H9 (cell line): Measurements from ENCODE around the gene NKRF. TPM values are rescaled to one million over a fixed set of nuclear protein-coding genes. Genes with fewer than 3 reads are reported as not detected.

Experiments used
- DNase-seq: peaks from one replicate; pipeline ENCODE4 v3.0.0-alpha.2; 2017
- H2AFZ ChIP-seq: one replicate; pipeline ENCODE4 v1.6.1; 2013; ENCODE audit warnings: mild to moderate bottlenecking, low read length, control low read depth, moderate library complexity
- H2AK5ac ChIP-seq: 2 replicates; pipeline ENCODE4 v1.6.1; 2013; ENCODE audit warnings: low read length, control low read depth, mixed read lengths; ENCODE audit not compliant: insufficient read length
- H2BK120ac ChIP-seq: one replicate; pipeline ENCODE4 v1.6.1; 2013; ENCODE audit warnings: low read depth, mild to moderate bottlenecking, low read length, control low read depth, inconsistent platforms; ENCODE audit not compliant: poor library complexity, severe bottlenecking
- H2BK12ac ChIP-seq: 2 replicates; pipeline ENCODE4 v1.6.1; 2013; ENCODE audit warnings: low read length, control low read depth, mixed read lengths, low read depth; ENCODE audit not compliant: insufficient read length
- H2BK15ac ChIP-seq: 2 replicates; pipeline ENCODE4 v1.6.1; 2013; ENCODE audit warnings: low read depth, low read length, control low read depth
- H2BK20ac ChIP-seq: one replicate; pipeline ENCODE4 v1.6.1; 2013; ENCODE audit warnings: low read depth, mild to moderate bottlenecking, low read length, control low read depth, inconsistent platforms; ENCODE audit not compliant: poor library complexity, severe bottlenecking
- H2BK5ac ChIP-seq: 2 replicates; pipeline ENCODE4 v1.6.1; 2013; ENCODE audit warnings: low read length, control low read depth, mixed read lengths; ENCODE audit not compliant: insufficient read length
- H3K14ac ChIP-seq: 2 replicates; pipeline ENCODE4 v1.6.1; 2013; ENCODE audit warnings: low read length, control low read depth; ENCODE audit not compliant: insufficient read depth
- H3K18ac ChIP-seq: 2 replicates; pipeline ENCODE4 v1.6.1; 2013; ENCODE audit warnings: low read depth, mild to moderate bottlenecking, mixed read lengths, low read length, control low read depth; ENCODE audit not compliant: insufficient read length
- H3K23ac ChIP-seq: 2 replicates; pipeline ENCODE4 v1.6.1; 2013; ENCODE audit warnings: low read length, control low read depth, mixed read lengths, low read depth; ENCODE audit not compliant: insufficient read length
- H3K23me2 ChIP-seq: 2 replicates; pipeline ENCODE4 v1.6.1; 2013; ENCODE audit warnings: low read depth, mild to moderate bottlenecking, mixed read lengths, low read length, control low read depth; ENCODE audit not compliant: insufficient read length, poor library complexity, severe bottlenecking
- H3K27ac ChIP-seq: 2 replicates; pipeline ENCODE4 v1.5.1; 2013; ENCODE audit warnings: low read length, control low read depth, mixed read lengths, low read depth; ENCODE audit not compliant: insufficient read length
- H3K27me3 ChIP-seq: 2 replicates; pipeline ENCODE4 v1.6.1; 2013; ENCODE audit warnings: low read length, control low read depth, inconsistent platforms; ENCODE audit not compliant: insufficient read depth
- H3K4ac ChIP-seq: 2 replicates; pipeline ENCODE4 v1.6.1; 2013; ENCODE audit warnings: low read depth, mild to moderate bottlenecking, control low read depth, inconsistent platforms, low read length, moderate library complexity
- H3K4me1 ChIP-seq: 2 replicates; pipeline ENCODE4 v1.6.1; 2013; ENCODE audit warnings: low read length, control low read depth, inconsistent platforms; ENCODE audit not compliant: insufficient read depth
- H3K4me2 ChIP-seq: 2 replicates; pipeline ENCODE4 v1.6.1; 2013; ENCODE audit warnings: low read length, control low read depth, mixed read lengths; ENCODE audit not compliant: insufficient read length, insufficient read depth
- H3K56ac ChIP-seq: 2 replicates; pipeline ENCODE4 v1.6.1; 2013; ENCODE audit warnings: low read depth, mild to moderate bottlenecking, mixed read lengths, low read length, control low read depth; ENCODE audit not compliant: insufficient read length
- H3K79me1 ChIP-seq: 2 replicates; pipeline ENCODE4 v1.6.1; 2013; ENCODE audit warnings: low read depth, mild to moderate bottlenecking, moderate library complexity, low read length, control low read depth, inconsistent platforms; ENCODE audit not compliant: insufficient read depth, poor library complexity, severe bottlenecking
- H3K79me2 ChIP-seq: 2 replicates; pipeline ENCODE4 v1.6.1; 2013; ENCODE audit warnings: low read length, control low read depth, inconsistent platforms; ENCODE audit not compliant: insufficient read depth
- H3K9ac ChIP-seq: 2 replicates; pipeline ENCODE4 v1.6.1; 2013; ENCODE audit warnings: low read length, control low read depth, mixed read lengths; ENCODE audit not compliant: insufficient read length; ENCODE audit errors: extremely low read depth
- H3K9me3 ChIP-seq: one replicate; pipeline ENCODE4 v1.6.1; 2013; ENCODE audit warnings: low read depth, low read length, inconsistent platforms; ENCODE audit not compliant: control insufficient read depth
- H3T11ph ChIP-seq: one replicate; pipeline ENCODE4 v1.6.1; 2013; ENCODE audit warnings: mild to moderate bottlenecking, low read length, control low read depth, inconsistent platforms
- H4K20me1 ChIP-seq: one replicate; pipeline ENCODE4 v1.6.1; 2013; ENCODE audit not compliant: control insufficient read depth, insufficient read length, insufficient read depth
- H4K5ac ChIP-seq: 2 replicates; pipeline ENCODE4 v1.6.1; 2013; ENCODE audit warnings: low read depth, mild to moderate bottlenecking, mixed read lengths, low read length, control low read depth; ENCODE audit not compliant: insufficient read length
- H4K8ac ChIP-seq: replicated peaks from 2 replicates; pipeline ENCODE4 v1.6.1; 2013; ENCODE audit warnings: low read length, control low read depth, mixed read lengths, low read depth; ENCODE audit not compliant: insufficient read length
- H4K91ac ChIP-seq: 2 replicates; pipeline ENCODE4 v1.6.1; 2013; ENCODE audit warnings: low read depth, mild to moderate bottlenecking, moderate library complexity, mixed read lengths, low read length, control low read depth; ENCODE audit not compliant: insufficient read length
- H3K27ac Mint-ChIP-seq, 3 experiments: 2 replicates in 2 of 3; 3 replicates in 1 of 3; pipeline ENCODE4 v1.8.0; 2020 to 2021; ENCODE audit warnings: mixed read lengths in 3 of 3, mild to moderate bottlenecking in 1 of 3, moderate library complexity in 1 of 3
- H3K27me3 Mint-ChIP-seq: 2 replicates; pipeline ENCODE4 v1.8.0; 2021; ENCODE audit warnings: low read depth, mild to moderate bottlenecking, moderate library complexity, mixed read lengths
- H3K36me3 Mint-ChIP-seq, 3 experiments: 2 replicates in 2 of 3; 3 replicates in 1 of 3; pipeline ENCODE4 v1.8.0; 2020 to 2021; ENCODE audit warnings: low read depth in 3 of 3, mixed read lengths in 3 of 3; ENCODE audit not compliant: insufficient read depth in 1 of 3
- H3K4me1 Mint-ChIP-seq, 2 experiments: 2 replicates each; pipeline ENCODE4 v1.8.0; 2020; ENCODE audit warnings: mixed read lengths in 2 of 2
- H3K4me3 Mint-ChIP-seq, 2 experiments: 2 replicates in 1 of 2; 3 replicates in 1 of 2; pipeline ENCODE4 v1.8.0; 2020 to 2021; ENCODE audit warnings: mild to moderate bottlenecking in 2 of 2, mixed read lengths in 2 of 2, moderate library complexity in 1 of 2
- H3K9me3 Mint-ChIP-seq, 2 experiments: 2 replicates in 1 of 2; 3 replicates in 1 of 2; pipeline ENCODE4 v1.8.0; 2020; ENCODE audit warnings: mild to moderate bottlenecking in 2 of 2, mixed read lengths in 2 of 2, moderate library complexity in 1 of 2
- WGBS: extraction: QIAGEN DNeasy Blood & Tissue Kit; methylation state at CpG from one replicate; pipeline ENCODE4 v1.1.7; 2013; ENCODE audit warnings: missing lambda C conversion rate, low lambda C conversion rate, mixed read lengths; ENCODE audit not compliant: insufficient read length; ENCODE audit errors: extremely low coverage; 5-methylcytosine and 5-hydroxymethylcytosine counted together
- total RNA-seq: library from RNA; stranded (reverse); gene quantifications from 2 replicates; pipeline ENCODE4 v1.2.1, GENCODE V29; 2021
- TF ChIP-seq, protein P1 (sequence below): fragments of 200-600 bp; sonication (generic); conservative IDR thresholded peaks from 3 replicates; pipeline ENCODE4 v1.8.0; 2021; ENCODE audit warnings: antibody characterized with exemption, mild to moderate bottlenecking

NKRF gene
- total RNA-seq, 1 experiment from 2014 or later = 15.1 TPM

DNA sequence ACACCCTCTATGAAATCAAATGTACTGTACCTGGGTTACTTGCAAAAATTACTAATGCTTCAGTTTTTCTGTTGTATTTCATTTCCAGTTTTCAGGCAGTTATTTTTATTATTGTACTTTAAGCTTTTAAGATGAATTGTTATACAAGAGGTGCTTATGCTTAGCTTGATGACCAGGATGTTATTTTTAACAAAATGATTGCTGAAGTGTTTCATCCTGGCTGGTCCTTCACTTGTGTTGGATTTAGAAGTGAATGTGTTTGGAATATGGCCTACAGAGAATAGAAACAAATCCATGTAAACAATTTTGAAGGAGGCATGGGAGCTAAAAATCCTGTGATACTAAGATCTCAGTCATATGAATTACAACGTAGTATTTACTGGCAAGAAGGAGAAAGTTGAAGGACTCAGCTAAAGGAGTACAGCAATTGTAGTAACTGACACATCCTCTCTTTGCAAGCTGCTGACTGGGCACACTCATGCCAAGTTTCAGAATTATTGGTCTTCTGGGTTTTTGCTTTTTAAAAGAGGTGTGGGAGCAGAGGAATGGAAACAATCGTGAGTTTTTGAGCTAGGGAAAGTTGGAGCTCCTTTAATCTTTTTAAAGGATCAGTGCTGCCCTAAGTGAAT is 22.7 kb downstream of the NKRF start:
- DNase-seq = no peak
- Mint-ChIP-seq H3K9me3 (peaks cover 37 to 39% of the 10 kb centered on the region in 2 experiments), H3K4me3 (no peak overlapping the region), H3K27me3 (no peaks in the 10 kb centered on the region), H3K27ac (no peak overlapping the region), H3K36me3 (peaks cover 0 to 9% (median 8%) of the 10 kb centered on the region in 3 experiments; a peak in 3 of 7 replicates), H3K4me1 (no peaks in the 10 kb centered on the region)
- H3K23me2 ChIP-seq = no peaks in the 10 kb centered on the region
- no peak overlapping the region for H2AK5ac ChIP-seq
- H3K23ac ChIP-seq = no peak overlapping the region
- H3K4ac ChIP-seq = no peak overlapping the region
- no peak overlapping the region for H3K14ac ChIP-seq
- no peak overlapping the region for H2BK120ac ChIP-seq
- TF ChIP-seq, protein P1, sequence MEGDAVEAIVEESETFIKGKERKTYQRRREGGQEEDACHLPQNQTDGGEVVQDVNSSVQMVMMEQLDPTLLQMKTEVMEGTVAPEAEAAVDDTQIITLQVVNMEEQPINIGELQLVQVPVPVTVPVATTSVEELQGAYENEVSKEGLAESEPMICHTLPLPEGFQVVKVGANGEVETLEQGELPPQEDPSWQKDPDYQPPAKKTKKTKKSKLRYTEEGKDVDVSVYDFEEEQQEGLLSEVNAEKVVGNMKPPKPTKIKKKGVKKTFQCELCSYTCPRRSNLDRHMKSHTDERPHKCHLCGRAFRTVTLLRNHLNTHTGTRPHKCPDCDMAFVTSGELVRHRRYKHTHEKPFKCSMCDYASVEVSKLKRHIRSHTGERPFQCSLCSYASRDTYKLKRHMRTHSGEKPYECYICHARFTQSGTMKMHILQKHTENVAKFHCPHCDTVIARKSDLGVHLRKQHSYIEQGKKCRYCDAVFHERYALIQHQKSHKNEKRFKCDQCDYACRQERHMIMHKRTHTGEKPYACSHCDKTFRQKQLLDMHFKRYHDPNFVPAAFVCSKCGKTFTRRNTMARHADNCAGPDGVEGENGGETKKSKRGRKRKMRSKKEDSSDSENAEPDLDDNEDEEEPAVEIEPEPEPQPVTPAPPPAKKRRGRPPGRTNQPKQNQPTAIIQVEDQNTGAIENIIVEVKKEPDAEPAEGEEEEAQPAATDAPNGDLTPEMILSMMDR = no peak
- H2BK20ac ChIP-seq = no peak overlapping the region
- H3K9me3 ChIP-seq = peaks cover 28% of the 10 kb centered on the region
- no peak overlapping the region for H3K18ac ChIP-seq
- H3K56ac ChIP-seq = no peak overlapping the region
- no peak overlapping the region for H4K91ac ChIP-seq
- no peak overlapping the region for H2BK15ac ChIP-seq
- H3K4me1 ChIP-seq = no peaks in the 10 kb centered on the region
- no peak overlapping the region for H3K27ac ChIP-seq
- no peaks in the 10 kb centered on the region for H4K20me1 ChIP-seq
- no peaks in the 10 kb centered on the region for H3K79me2 ChIP-seq
- H3K27me3 ChIP-seq = no peaks in the 10 kb centered on the region
- no peak overlapping the region for H3K9ac ChIP-seq
- H2BK5ac ChIP-seq = no peak overlapping the region
- no peak overlapping the region for H2AFZ ChIP-seq
- H2BK12ac ChIP-seq = no peak overlapping the region
- WGBS = no CpG with 5 or more reads among the region's 2 CpGs
- no peak overlapping the region for H3T11ph ChIP-seq
- H3K79me1 ChIP-seq = no peaks in the 10 kb centered on the region
- no peak overlapping the region for H4K5ac ChIP-seq
- no peak overlapping the region for H4K8ac ChIP-seq
- no peak overlapping the region for H3K4me2 ChIP-seq
